CD8-positive, alpha-beta memory T cell (primary cell): Measurements from ENCODE around the gene ADGRB3. TPM values are rescaled to one million over a fixed set of nuclear protein-coding genes. Genes with fewer than 3 reads are reported as not detected.

ENCODE experiments used
- CTCF ChIA-PET: fragments of 350-600 bp; sonication (Branson Sonifier 250); formaldehyde crosslinking; loops from one replicate; lab custom pipeline; 2021; ENCODE audit warnings: antibody characterized with exemption; lab: Charles Lee
- POLR2A ChIA-PET: fragments of 350-600 bp; sonication (Branson Sonifier 250); formaldehyde crosslinking; loops from one replicate; lab custom pipeline; 2021; ENCODE audit warnings: antibody characterized with exemption; lab: Charles Lee
- DNase-seq, 5 donors: peaks; one replicate each; pipeline versions ENCODE4 v3.0.0 to v3.0.0-alpha.2; 2020 to 2022; ENCODE audit warnings: mixed read lengths in 1 of 5
- H3K27ac ChIP-seq: one replicate; pipeline ENCODE4 v1.7.0; 2013; ENCODE audit warnings: low read depth, mild to moderate bottlenecking, low read length, moderate library complexity
- H3K27me3 ChIP-seq: 2 replicates; pipeline ENCODE4 v1.7.0; 2013; ENCODE audit warnings: low read length, mild to moderate bottlenecking; ENCODE audit not compliant: insufficient read depth, poor library complexity, severe bottlenecking
- H3K36me3 ChIP-seq: 2 replicates; pipeline ENCODE4 v1.7.0; 2013; ENCODE audit warnings: mild to moderate bottlenecking, low read length, moderate library complexity; ENCODE audit not compliant: insufficient read depth
- H3K4me1 ChIP-seq: 2 replicates; pipeline ENCODE4 v1.7.0; 2013; ENCODE audit warnings: mild to moderate bottlenecking, low read length, moderate library complexity; ENCODE audit not compliant: insufficient read depth
- H3K4me3 ChIP-seq: 2 replicates; pipeline ENCODE4 v1.7.0; 2013; ENCODE audit warnings: mild to moderate bottlenecking, low read length
- H3K9me3 ChIP-seq: 2 replicates; pipeline ENCODE4 v1.7.0; 2013; ENCODE audit warnings: mild to moderate bottlenecking, low read length
- H3K27ac Mint-ChIP-seq, 8 donors: one replicate each; pipeline ENCODE4 v1.8.0; 2020 to 2021; ENCODE audit warnings: mixed read lengths in 8 of 8, mild to moderate bottlenecking in 6 of 8, inconsistent platforms in 3 of 8, moderate library complexity in 3 of 8
- H3K27me3 Mint-ChIP-seq, 2 donors: one replicate each; pipeline ENCODE4 v1.8.0; 2020 to 2021; ENCODE audit warnings: mixed read lengths in 2 of 2, mild to moderate bottlenecking in 1 of 2, moderate library complexity in 1 of 2
- H3K36me3 Mint-ChIP-seq, 3 donors: one replicate each; pipeline ENCODE4 v1.8.0; 2020 to 2021; ENCODE audit warnings: mixed read lengths in 3 of 3, inconsistent platforms in 1 of 3, mild to moderate bottlenecking in 1 of 3
- H3K4me1 Mint-ChIP-seq, 3 donors: one replicate each; pipeline ENCODE4 v1.8.0; 2020 to 2021; ENCODE audit warnings: mixed read lengths in 3 of 3, inconsistent platforms in 1 of 3, mild to moderate bottlenecking in 1 of 3
- H3K4me3 Mint-ChIP-seq, 7 donors: one replicate each; pipeline ENCODE4 v1.8.0; 2020 to 2021; ENCODE audit warnings: mixed read lengths in 7 of 7, mild to moderate bottlenecking in 6 of 7, moderate library complexity in 4 of 7, inconsistent platforms in 2 of 7
- H3K9me3 Mint-ChIP-seq, 5 donors: one replicate each; pipeline ENCODE4 v1.8.0; 2020 to 2022; ENCODE audit warnings: mixed read lengths in 5 of 5, mild to moderate bottlenecking in 3 of 5, moderate library complexity in 2 of 5, inconsistent platforms in 1 of 5
- polyA plus RNA-seq: library from polyadenylated mRNA; unstranded; fragments of 300-500 nt; fragmentation: Illumina TruSeq; gene quantifications from one replicate; pipeline ENCODE4 v1.2.3, GENCODE V29; 2021
- total RNA-seq, 2 experiments: library from RNA; stranded (reverse); gene quantifications; one replicate each; pipeline ENCODE4 v1.2.3, GENCODE V29; 2021

Gene ADGRB3
- total and polyA plus RNA-seq, 3 experiments from 2014 or later: not detected

GRCh38 chr6:69246983-69247382 lies 611.9 kb downstream of the ADGRB3 start:
- Mint-ChIP-seq H3K4me1 (no peaks in the 10 kb centered on the region), H3K27me3 (no peaks in the 10 kb centered on the region), H3K27ac (no peak overlapping the region), H3K4me3 (no peak overlapping the region), H3K36me3 (no peaks in the 10 kb centered on the region), H3K9me3 (peaks cover 0 to 5% (median 0%) of the 10 kb centered on the region in 5 donors)
- Histone ChIP-seq H3K36me3 (no peaks in the 10 kb centered on the region), H3K4me3 (no peak overlapping the region), H3K27me3 (no peaks in the 10 kb centered on the region), H3K4me1 (no peaks in the 10 kb centered on the region), H3K9me3 (no peaks in the 10 kb centered on the region), H3K27ac (no peak overlapping the region)
- CTCF ChIA-PET: no interaction called here
- POLR2A ChIA-PET: no interaction called here
- no peak for DNase-seq

- Histone ChIP-seq H3K4me1 (no peaks in the 10 kb centered on the region), H3K27me3 (no peaks in the 10 kb centered on the region), H3K36me3 (no peaks in the 10 kb centered on the region), H3K27ac (no peak overlapping the region), H3K9me3 (no peaks in the 10 kb centered on the region), H3K4me3 (no peak overlapping the region)
- POLR2A ChIA-PET: no interaction called here
- H3K27me3 Mint-ChIP-seq: no peaks in the 10 kb centered on the region
- CTCF ChIA-PET: no interaction called here
- H3K36me3 Mint-ChIP-seq: no peaks in the 10 kb centered on the region
- no peak overlapping the region for H3K27ac Mint-ChIP-seq
- no peak overlapping the region for H3K4me3 Mint-ChIP-seq
- no peak for DNase-seq
- no peaks in the 10 kb centered on the region for H3K4me1 Mint-ChIP-seq
- H3K9me3 Mint-ChIP-seq: peaks cover 0 to 16% (median 9%) of the 10 kb centered on the region in 5 donors
Observed at GRCh38 chr6:69261010-69261409, 625.9 kb downstream of the ADGRB3 start.

- H3K9me3 ChIP-seq: no peaks in the 10 kb centered on the region
- H3K27ac ChIP-seq: no peak overlapping the region
- Mint-ChIP-seq H3K36me3 (no peaks in the 10 kb centered on the region), H3K9me3 (peaks cover 0 to 16% (median 3%) of the 10 kb centered on the region in 5 donors), H3K27ac (no peak overlapping the region), H3K4me1 (no peaks in the 10 kb centered on the region), H3K27me3 (no peaks in the 10 kb centered on the region), H3K4me3 (no peak overlapping the region)
- ChIA-PET CTCF (no interaction called here), POLR2A (no interaction called here)
- DNase-seq: no peak
- H3K4me3 ChIP-seq: no peak overlapping the region
- H3K36me3 ChIP-seq: no peaks in the 10 kb centered on the region
- no peaks in the 10 kb centered on the region for H3K27me3 ChIP-seq
- H3K4me1 ChIP-seq: no peaks in the 10 kb centered on the region
Observed at GRCh38 chr6:69263297-69263696, 628.2 kb downstream of the ADGRB3 start.

GRCh38 chr6:69265090-69265489 lies 630.0 kb downstream of the ADGRB3 start:
- Mint-ChIP-seq H3K9me3 (peaks cover 0 to 12% (median 3%) of the 10 kb centered on the region in 5 donors), H3K36me3 (no peaks in the 10 kb centered on the region), H3K27ac (no peak overlapping the region), H3K27me3 (no peaks in the 10 kb centered on the region), H3K4me3 (no peak overlapping the region), H3K4me1 (no peaks in the 10 kb centered on the region)
- H3K36me3 ChIP-seq: no peaks in the 10 kb centered on the region
- H3K4me1 ChIP-seq: no peaks in the 10 kb centered on the region
- H3K4me3 ChIP-seq: no peak overlapping the region
- CTCF ChIA-PET: no interaction called here
- H3K9me3 ChIP-seq: no peaks in the 10 kb centered on the region
- DNase-seq: no peak
- POLR2A ChIA-PET: no interaction called here
- H3K27ac ChIP-seq: no peak overlapping the region
- H3K27me3 ChIP-seq: no peaks in the 10 kb centered on the region

- Mint-ChIP-seq H3K4me1 (no peaks in the 10 kb centered on the region), H3K36me3 (no peaks in the 10 kb centered on the region), H3K27me3 (no peaks in the 10 kb centered on the region), H3K4me3 (no peak overlapping the region), H3K27ac (no peak overlapping the region), H3K9me3 (peaks cover 0 to 12% (median 3%) of the 10 kb centered on the region in 5 donors)
- no peaks in the 10 kb centered on the region for H3K36me3 ChIP-seq
- H3K27me3 ChIP-seq: no peaks in the 10 kb centered on the region
- H3K27ac ChIP-seq: no peak overlapping the region
- no peak for DNase-seq
- POLR2A ChIA-PET: no interaction called here
- no peaks in the 10 kb centered on the region for H3K9me3 ChIP-seq
- CTCF ChIA-PET: no interaction called here
- no peaks in the 10 kb centered on the region for H3K4me1 ChIP-seq
- no peak overlapping the region for H3K4me3 ChIP-seq
Observed at GRCh38 chr6:69265706-69266105, 630.6 kb downstream of the ADGRB3 start.

GRCh38 chr6:69276204-69276603 lies 641.1 kb downstream of the ADGRB3 start:
- H3K27me3 Mint-ChIP-seq: no peaks in the 10 kb centered on the region
- no peak overlapping the region for H3K4me3 ChIP-seq
- no peak overlapping the region for H3K4me3 Mint-ChIP-seq
- H3K27ac ChIP-seq: no peak overlapping the region
- POLR2A ChIA-PET: no interaction called here
- H3K9me3 Mint-ChIP-seq: peaks cover 0 to 6% (median 2%) of the 10 kb centered on the region in 5 donors
- no peaks in the 10 kb centered on the region for H3K9me3 ChIP-seq
- H3K36me3 ChIP-seq: no peaks in the 10 kb centered on the region
- H3K4me1 ChIP-seq: no peaks in the 10 kb centered on the region
- no peak overlapping the region for H3K27ac Mint-ChIP-seq
- no peaks in the 10 kb centered on the region for H3K27me3 ChIP-seq
- no peaks in the 10 kb centered on the region for H3K36me3 Mint-ChIP-seq
- no peaks in the 10 kb centered on the region for H3K4me1 Mint-ChIP-seq
- CTCF ChIA-PET: no interaction called here
- DNase-seq: no peak

- ChIA-PET POLR2A (no interaction called here), CTCF (no interaction called here)
- no peak for DNase-seq
- peaks cover 0 to 6% (median 2%) of the 10 kb centered on the region in 5 donors for H3K9me3 Mint-ChIP-seq
- H3K27ac Mint-ChIP-seq: no peak overlapping the region
- no peaks in the 10 kb centered on the region for H3K4me1 ChIP-seq
- H3K4me1 Mint-ChIP-seq: no peaks in the 10 kb centered on the region
- H3K9me3 ChIP-seq: no peaks in the 10 kb centered on the region
- H3K4me3 ChIP-seq: no peak overlapping the region
- no peak overlapping the region for H3K27ac ChIP-seq
- no peak overlapping the region for H3K4me3 Mint-ChIP-seq
- H3K27me3 Mint-ChIP-seq: no peaks in the 10 kb centered on the region
- no peaks in the 10 kb centered on the region for H3K36me3 ChIP-seq
- H3K36me3 Mint-ChIP-seq: no peaks in the 10 kb centered on the region
- H3K27me3 ChIP-seq: no peaks in the 10 kb centered on the region
Observed at GRCh38 chr6:69279805-69280204, 644.7 kb downstream of the ADGRB3 start.

GRCh38 chr6:69280858-69281257 lies 645.8 kb downstream of the ADGRB3 start:
- no peaks in the 10 kb centered on the region for H3K36me3 Mint-ChIP-seq
- no peaks in the 10 kb centered on the region for H3K4me1 Mint-ChIP-seq
- Histone ChIP-seq H3K4me1 (no peaks in the 10 kb centered on the region), H3K36me3 (no peaks in the 10 kb centered on the region), H3K4me3 (no peak overlapping the region), H3K27me3 (no peaks in the 10 kb centered on the region), H3K27ac (no peak overlapping the region), H3K9me3 (no peaks in the 10 kb centered on the region)
- DNase-seq: no peak
- CTCF ChIA-PET: no interaction called here
- no peak overlapping the region for H3K27ac Mint-ChIP-seq
- H3K27me3 Mint-ChIP-seq: no peaks in the 10 kb centered on the region
- H3K4me3 Mint-ChIP-seq: no peak overlapping the region
- POLR2A ChIA-PET: no interaction called here
- H3K9me3 Mint-ChIP-seq: peaks cover 0 to 6% (median 2%) of the 10 kb centered on the region in 5 donors
